Neuronal stem cell (in vitro differentiated cells): ENCODE results near the gene FCER1G.
"Not testable (repeated sequence)": the region's sequence is repeated elsewhere in the genome, so short reads cannot be mapped to it uniquely, and the experiment has no call there.

Experiments used
- DNase-seq: peaks from one replicate; pipeline ENCODE4 v3.0.0-alpha.2; 2013; ENCODE audit warnings: low spot score
- H2AFZ ChIP-seq: one replicate; pipeline ENCODE4 v1.6.1; 2013; ENCODE audit warnings: mild to moderate bottlenecking, low read length, inconsistent platforms
- H2AK5ac ChIP-seq: 2 replicates; pipeline ENCODE4 v1.6.1; 2013; ENCODE audit warnings: low read depth, mild to moderate bottlenecking, inconsistent platforms, low read length, moderate library complexity, mixed read lengths
- H2BK120ac ChIP-seq: 2 replicates; pipeline ENCODE4 v1.6.1; 2013; ENCODE audit warnings: low read depth, mild to moderate bottlenecking, inconsistent platforms, low read length, moderate library complexity, mixed read lengths
- H2BK12ac ChIP-seq: one replicate; pipeline ENCODE4 v1.6.1; 2013; ENCODE audit warnings: low read length, inconsistent platforms
- H2BK15ac ChIP-seq: 2 replicates; pipeline ENCODE4 v1.6.1; 2013; ENCODE audit warnings: mild to moderate bottlenecking, low read length, inconsistent platforms, mixed read lengths
- H2BK5ac ChIP-seq: one replicate; pipeline ENCODE4 v1.6.1; 2013; ENCODE audit warnings: inconsistent platforms, mild to moderate bottlenecking, low read length, moderate library complexity
- H3K14ac ChIP-seq: one replicate; pipeline ENCODE4 v1.6.1; 2013; ENCODE audit warnings: low read length, inconsistent platforms
- H3K18ac ChIP-seq: 2 replicates; pipeline ENCODE4 v1.6.1; 2013; ENCODE audit warnings: low read length, inconsistent platforms
- H3K23ac ChIP-seq: 2 replicates; pipeline ENCODE4 v1.6.1; 2013; ENCODE audit warnings: low read depth, mild to moderate bottlenecking, mixed read lengths, low read length, inconsistent platforms; ENCODE audit not compliant: poor library complexity
- H3K27ac ChIP-seq: replicated peaks from 3 replicates; pipeline ENCODE4 v1.5.1; 2013; ENCODE audit warnings: low read length, inconsistent platforms
- H3K27me3 ChIP-seq, 3 experiments: 2 replicates each; pipeline ENCODE4 v1.6.1; 2013; ENCODE audit warnings: low read length in 3 of 3, mild to moderate bottlenecking in 2 of 3, inconsistent platforms in 1 of 3, low read depth in 1 of 3, mixed read lengths in 1 of 3, moderate library complexity in 1 of 3; ENCODE audit not compliant: control insufficient read depth in 3 of 3, insufficient read depth in 3 of 3
- H3K36me3 ChIP-seq, 2 donors: replicated peaks in 1 of 2; 2 replicates each; pipeline ENCODE4 v1.6.1; 2013; ENCODE audit warnings: low read length in 2 of 2; ENCODE audit not compliant: control insufficient read depth in 2 of 2, insufficient read depth in 2 of 2
- H3K4ac ChIP-seq: 2 replicates; pipeline ENCODE4 v1.6.1; 2013; ENCODE audit warnings: inconsistent platforms, mild to moderate bottlenecking, low read length, moderate library complexity
- H3K4me1 ChIP-seq, 2 donors: 1 replicate in 1 of 2; 2 replicates in 1 of 2; pipeline ENCODE4 v1.6.1; 2013; ENCODE audit warnings: low read length in 2 of 2, low read depth in 1 of 2; ENCODE audit not compliant: control insufficient read depth in 2 of 2, insufficient read depth in 1 of 2
- H3K4me2 ChIP-seq: one replicate; pipeline ENCODE4 v1.6.1; 2013; ENCODE audit warnings: mild to moderate bottlenecking, low read length, inconsistent platforms; ENCODE audit not compliant: insufficient read depth, poor library complexity, severe bottlenecking
- H3K4me3 ChIP-seq, 2 donors: 2 replicates each; pipeline ENCODE4 v1.5.1; 2013; ENCODE audit warnings: low read length in 2 of 2, mild to moderate bottlenecking in 2 of 2, inconsistent platforms in 1 of 2, moderate library complexity in 1 of 2
- H3K79me1 ChIP-seq: one replicate; pipeline ENCODE4 v1.6.1; 2013; ENCODE audit warnings: low read depth, mild to moderate bottlenecking, inconsistent platforms, low read length, moderate library complexity
- H3K9ac ChIP-seq: one replicate; pipeline ENCODE4 v1.6.1; 2013; ENCODE audit warnings: mild to moderate bottlenecking, low read depth, low read length, inconsistent platforms; ENCODE audit not compliant: poor library complexity
- H3K9me3 ChIP-seq, 2 donors: replicated peaks in 1 of 2; 2 replicates each; pipeline versions ENCODE3 to v1.6.1; 2013; ENCODE audit warnings: low read length in 2 of 2, mild to moderate bottlenecking in 2 of 2, inconsistent platforms in 1 of 2, low read depth in 1 of 2, mixed read lengths in 1 of 2, moderate library complexity in 1 of 2; ENCODE audit not compliant: control insufficient read depth in 2 of 2, insufficient read depth in 1 of 2
- H4K8ac ChIP-seq: one replicate; pipeline ENCODE4 v1.6.1; 2013; ENCODE audit warnings: low read depth, mild to moderate bottlenecking, inconsistent platforms, low read length, moderate library complexity
- H4K91ac ChIP-seq: one replicate; pipeline ENCODE4 v1.6.1; 2013; ENCODE audit warnings: low read length, low read depth, mild to moderate bottlenecking, inconsistent platforms; ENCODE audit not compliant: poor library complexity
- WGBS, 2 donors: extraction: QIAGEN DNeasy Blood & Tissue Kit; methylation state at CpG; one replicate each; pipeline ENCODE4 v1.1.7; 2013; ENCODE audit warnings: missing lambda C conversion rate in 2 of 2, mixed read lengths in 1 of 2; ENCODE audit not compliant: insufficient read length in 2 of 2, insufficient replicate concordance in 1 of 2; ENCODE audit errors: extremely low coverage in 2 of 2; 5-methylcytosine and 5-hydroxymethylcytosine counted together

Gene FCER1G

DNA sequence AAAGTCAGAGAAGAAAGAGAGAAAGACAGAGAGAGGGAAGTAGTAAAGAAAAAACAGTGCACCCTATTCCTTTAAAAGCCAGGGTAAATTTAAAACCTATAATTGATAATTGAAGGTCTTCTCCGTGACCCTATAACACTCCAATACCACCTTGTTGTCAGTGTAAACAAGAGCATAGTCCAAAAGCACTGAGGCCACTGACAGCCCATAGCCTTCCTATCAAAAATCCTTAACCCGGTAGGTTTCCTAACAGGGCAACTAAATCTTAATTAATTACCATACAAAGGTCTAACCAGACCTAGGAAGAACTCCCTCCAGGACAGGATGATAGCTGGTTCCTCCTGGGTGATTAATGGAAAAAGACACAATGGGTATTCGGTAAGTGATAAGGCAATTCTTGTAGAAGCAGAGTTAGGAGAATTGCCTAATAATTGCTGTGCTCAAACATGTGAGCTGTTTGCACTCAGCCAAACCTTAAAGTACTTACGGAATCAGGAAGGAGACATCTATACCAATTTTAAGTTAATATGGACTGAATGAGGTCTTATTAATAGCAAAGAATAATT lies 40.9 kb downstream of the FCER1G start:
- peaks cover 5 to 14% of the 10 kb centered on the region in 2 donors for H3K9me3 ChIP-seq
- H3K9ac ChIP-seq, H3K4ac ChIP-seq, H2AK5ac ChIP-seq, H4K8ac ChIP-seq, H3K14ac ChIP-seq, DNase-seq, H3K23ac ChIP-seq, H2AFZ ChIP-seq, H2BK120ac ChIP-seq, H3K4me2 ChIP-seq, H3K36me3 ChIP-seq, H3K27ac ChIP-seq, H2BK5ac ChIP-seq, H4K91ac ChIP-seq, H3K79me1 ChIP-seq, H3K4me3 ChIP-seq, H2BK15ac ChIP-seq, H3K18ac ChIP-seq, H2BK12ac ChIP-seq, H3K4me1 ChIP-seq: not testable (repeated sequence)
- WGBS, 2 donors, result no CpG with 5 or more reads among the region's 4 CpGs
- peaks cover 4 to 30% (median 21%) of the 10 kb centered on the region in 3 experiments for H3K27me3 ChIP-seq

DNA sequence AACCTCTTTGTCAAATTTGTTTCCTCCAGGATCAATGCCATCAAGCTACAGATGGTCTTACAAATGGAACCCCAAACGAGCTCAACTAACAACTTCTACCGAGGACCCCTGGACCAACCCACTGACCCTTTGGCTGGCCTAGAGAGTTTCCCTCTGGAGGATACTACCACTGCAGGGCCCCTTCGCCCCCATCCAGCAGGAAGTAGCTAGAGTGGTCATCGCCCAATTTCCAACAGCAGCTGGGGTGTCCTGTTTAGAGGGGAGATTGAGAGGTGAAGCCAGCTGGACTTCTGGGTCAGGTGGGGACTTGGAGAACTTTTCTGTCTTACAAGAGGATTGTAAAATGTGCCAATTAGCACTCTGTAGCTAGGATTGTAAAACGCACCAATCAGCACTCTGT lies 42.0 kb downstream of the FCER1G start:
- H2AFZ ChIP-seq, H3K23ac ChIP-seq, H4K91ac ChIP-seq, H2BK12ac ChIP-seq, H2AK5ac ChIP-seq, H3K4me1 ChIP-seq, H3K14ac ChIP-seq, H4K8ac ChIP-seq, H2BK5ac ChIP-seq, H3K18ac ChIP-seq, H3K36me3 ChIP-seq, H3K27ac ChIP-seq, H3K79me1 ChIP-seq, H3K9ac ChIP-seq, H2BK120ac ChIP-seq, DNase-seq, H2BK15ac ChIP-seq, H3K4me2 ChIP-seq, H3K4me3 ChIP-seq, H3K4ac ChIP-seq: not testable (repeated sequence)
- Histone ChIP-seq H3K9me3 (peaks cover 5 to 14% of the 10 kb centered on the region in 2 donors), H3K27me3 (peaks cover 4 to 40% (median 21%) of the 10 kb centered on the region in 3 experiments)
- WGBS, 2 donors, result no CpG with 5 or more reads among the region's 5 CpGs

DNA sequence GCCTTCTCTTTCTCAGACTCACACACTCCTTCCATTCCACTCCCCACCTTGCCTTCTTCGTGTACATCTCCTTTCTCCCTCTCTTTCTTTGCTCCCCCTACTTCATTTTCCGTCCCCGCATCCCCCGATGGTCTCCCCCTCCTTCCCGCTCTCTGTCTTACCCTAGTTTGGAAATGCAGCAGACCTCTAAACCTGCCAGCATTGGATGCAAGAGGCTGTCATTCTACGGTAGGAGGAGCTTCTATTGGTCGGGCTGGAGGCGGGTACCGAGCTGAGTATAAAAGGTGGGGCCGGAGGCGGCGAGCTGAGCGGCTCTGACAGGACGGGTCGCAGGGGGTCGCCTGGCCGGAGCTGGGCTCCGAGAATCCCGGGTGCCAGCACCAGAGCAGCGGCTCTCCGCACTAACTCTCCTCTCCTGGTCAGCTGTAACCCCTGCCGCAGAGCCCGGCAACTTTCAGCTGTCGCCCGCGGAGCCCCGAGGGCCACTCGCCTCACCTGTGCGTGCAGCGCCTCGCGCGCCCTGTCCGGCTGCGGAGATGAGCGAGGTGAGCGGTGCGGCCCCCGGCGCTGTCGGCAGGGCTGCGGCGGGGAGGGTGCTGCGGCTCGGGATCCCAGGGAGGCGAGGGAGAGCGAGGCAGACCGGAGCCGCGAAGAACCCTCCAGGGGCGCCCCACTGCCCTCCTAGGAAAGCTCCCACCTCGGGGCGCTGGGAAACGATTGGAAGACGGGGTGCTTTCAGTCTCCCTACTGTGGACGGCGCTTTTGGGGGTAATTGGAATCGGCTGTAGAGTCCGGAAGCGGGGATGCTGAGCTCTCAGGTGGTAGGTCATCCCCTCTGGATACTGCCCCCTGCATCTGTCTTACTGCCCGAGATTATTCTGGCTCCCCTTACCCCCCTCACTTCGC lies 43.6 kb downstream of the FCER1G start, which contains the start of gene PCP4L1:
TSS of gene PCP4L1 (plus strand) at position 307 of the 906 bp plus-strand sequence. CDS start at position 537, 230 bp downstream.
- no peak within 1 kb of the TSS for H3K14ac ChIP-seq
- no peak within 1 kb of the TSS for H3K4ac ChIP-seq
- peaks cover 4 to 40% (median 21%) of the 10 kb centered on the region in 3 experiments for H3K27me3 ChIP-seq
- H3K36me3 ChIP-seq, result no peaks in the 10 kb centered on the region
- H2BK120ac ChIP-seq, result peak within 1 kb of the TSS; percentile 22
- peak within 1 kb of the TSS; percentile 97 for H3K4me2 ChIP-seq
- H3K18ac ChIP-seq, result peak within 1 kb of the TSS; percentile 60
- H3K4me1 ChIP-seq, result peaks cover 0 to 7% of the 10 kb centered on the region in 2 donors
- peak within 1 kb of the TSS; percentile 36 to 79 for H3K4me3 ChIP-seq
- peak within 1 kb of the TSS; percentile 85 for H2AFZ ChIP-seq
- peak within 1 kb of the TSS; percentile 79 for H3K9ac ChIP-seq
- no peak within 1 kb of the TSS for H2BK12ac ChIP-seq
- H3K23ac ChIP-seq, result no peak within 1 kb of the TSS
- H3K79me1 ChIP-seq, result no peaks in the 10 kb centered on the region
- H3K9me3 ChIP-seq, result peaks cover 5 to 14% of the 10 kb centered on the region in 2 donors
- no peak within 1 kb of the TSS for H2AK5ac ChIP-seq
- H2BK5ac ChIP-seq, result no peak within 1 kb of the TSS
- no CpG with 5 or more reads among the region's 62 CpGs for WGBS, 2 donors
- no peak within 1 kb of the TSS for H4K8ac ChIP-seq
- peak within 1 kb of the TSS; percentile 56 for H2BK15ac ChIP-seq
- H4K91ac ChIP-seq, result no peak within 1 kb of the TSS
- H3K27ac ChIP-seq, result no peak within 1 kb of the TSS
- peak; percentile 73 for DNase-seq

DNA sequence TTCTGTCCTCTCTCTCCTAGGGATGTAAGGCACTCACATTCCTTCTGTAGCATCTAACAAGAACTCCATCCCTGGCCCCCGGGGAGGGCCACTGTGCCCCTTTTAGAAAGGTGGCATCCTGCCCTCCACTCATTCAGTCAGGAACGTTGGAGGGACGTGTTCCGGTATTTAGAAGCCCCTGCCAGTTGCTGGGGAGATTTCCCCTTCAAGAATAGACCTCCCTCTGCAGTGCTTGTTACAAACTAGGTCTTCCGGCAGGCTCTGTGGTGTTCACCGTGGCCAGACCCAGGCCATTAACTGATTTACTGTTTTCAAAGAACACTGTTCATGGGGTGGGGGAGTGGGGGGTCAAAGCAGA lies 44.2 kb downstream of the FCER1G start:
- Histone ChIP-seq H2AFZ (peak overlapping the region; percentile 85), H3K27ac (no peak overlapping the region), H4K8ac (no peak overlapping the region), H3K4ac (no peak overlapping the region), H2BK120ac (no peak overlapping the region), H3K27me3 (peaks cover 4 to 39% (median 21%) of the 10 kb centered on the region in 3 experiments), H4K91ac (no peak overlapping the region), H2BK12ac (no peak overlapping the region), H3K4me1 (peaks cover 0 to 7% of the 10 kb centered on the region in 2 donors), H2BK5ac (no peak overlapping the region), H2BK15ac (no peak overlapping the region), H2AK5ac (no peak overlapping the region), H3K18ac (no peak overlapping the region), H3K4me2 (no peak overlapping the region), H3K14ac (no peak overlapping the region), H3K36me3 (no peaks in the 10 kb centered on the region), H3K9me3 (peaks cover 5 to 14% of the 10 kb centered on the region in 2 donors), H3K23ac (no peak overlapping the region), H3K4me3 (no peak overlapping the region), H3K9ac (no peak overlapping the region), H3K79me1 (no peaks in the 10 kb centered on the region)
- no CpG with 5 or more reads among the region's 6 CpGs for WGBS, 2 donors
- DNase-seq, result no peak
